HG03571 (cell line): Measurements from ENCODE around the gene BCKDHA.
"Not testable (repeated sequence)": the region's sequence is repeated elsewhere in the genome, so short reads cannot be mapped to it uniquely, and the experiment has no call there.

Experiments
- ATAC-seq: cut with Tn5 transposase; IDR thresholded peaks from one replicate; pipeline ENCODE4 v1.9.1; 2021; ENCODE audit not compliant: unreplicated experiment

The BCKDHA gene

DNA sequence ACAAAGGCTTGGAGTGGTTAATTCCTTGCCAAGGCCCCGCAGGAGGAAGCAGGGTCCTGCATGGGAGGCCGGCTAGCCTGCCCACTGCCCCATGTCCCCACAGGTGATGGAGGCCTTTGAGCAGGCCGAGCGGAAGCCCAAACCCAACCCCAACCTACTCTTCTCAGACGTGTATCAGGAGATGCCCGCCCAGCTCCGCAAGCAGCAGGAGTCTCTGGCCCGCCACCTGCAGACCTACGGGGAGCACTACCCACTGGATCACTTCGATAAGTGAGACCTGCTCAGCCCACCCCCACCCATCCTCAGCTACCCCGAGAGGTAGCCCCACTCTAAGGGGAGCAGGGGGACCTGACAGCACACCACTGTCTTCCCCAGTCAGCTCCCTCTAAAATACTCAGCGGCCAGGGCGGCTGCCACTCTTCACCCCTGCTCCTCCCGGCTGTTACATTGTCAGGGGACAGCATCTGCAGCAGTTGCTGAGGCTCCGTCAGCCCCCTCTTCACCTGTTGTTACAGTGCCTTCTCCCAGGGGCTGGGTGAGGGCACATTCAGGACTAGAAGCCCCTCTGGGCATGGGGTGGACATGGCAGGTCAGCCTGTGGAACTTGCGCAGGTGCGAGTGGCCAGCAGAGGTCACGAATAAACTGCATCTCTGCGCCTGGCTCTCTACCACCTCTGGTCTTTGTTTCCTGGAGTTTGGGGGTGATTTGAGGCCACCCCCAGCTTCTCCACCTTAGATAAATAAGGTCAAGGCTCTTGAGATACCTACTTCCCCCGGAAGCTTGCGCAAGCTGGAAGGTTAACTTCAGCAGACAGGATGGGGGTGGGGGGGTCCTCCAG is 26.9 kb downstream of the BCKDHA start:
- no peak for ATAC-seq

DNA sequence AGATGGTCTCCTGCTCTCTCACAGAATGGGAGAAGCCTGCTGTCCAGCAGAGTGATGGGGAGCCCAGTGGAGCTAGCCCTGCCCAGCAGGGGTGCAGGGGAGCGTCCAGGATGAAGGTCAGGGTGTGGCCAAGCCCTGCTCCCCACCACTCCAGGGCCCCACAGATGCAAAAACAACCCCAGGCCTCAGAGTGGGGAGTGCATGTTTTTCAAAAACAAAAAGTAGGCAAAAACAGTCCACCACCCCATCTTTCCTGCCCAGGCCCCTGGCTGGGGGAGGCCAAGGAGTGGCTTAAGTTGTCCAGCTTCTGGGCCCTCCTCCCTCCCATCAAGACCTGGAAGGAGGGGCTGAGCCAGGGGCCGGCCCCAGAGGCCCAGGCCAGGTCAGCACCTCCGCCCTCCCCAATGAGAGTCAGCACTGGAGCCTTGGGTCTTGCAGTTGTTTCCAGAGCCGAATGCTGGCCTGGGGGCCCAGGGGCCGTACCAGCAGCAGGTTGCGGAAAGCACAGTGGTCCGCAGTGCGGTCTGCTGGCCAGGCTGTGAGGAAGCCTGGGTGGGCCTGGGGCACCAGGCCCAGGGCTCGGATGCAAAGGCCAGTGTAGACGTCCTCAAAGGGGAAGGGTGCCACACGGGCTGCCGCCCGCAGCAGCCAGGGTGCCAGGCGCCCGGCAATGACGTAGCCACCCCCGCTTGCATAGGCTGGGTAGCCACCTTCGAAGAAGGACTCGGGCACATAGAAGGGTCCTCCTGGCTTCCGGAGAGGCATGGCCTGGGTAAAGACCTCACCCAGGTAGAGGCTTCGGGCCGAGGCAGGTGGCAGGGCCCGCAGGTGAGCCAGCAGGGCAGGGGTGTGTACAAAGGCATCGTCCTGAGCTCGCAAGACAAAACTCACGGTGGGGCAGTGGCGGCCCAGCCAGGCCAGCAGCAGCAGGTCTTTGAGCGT is 27.8 kb downstream of the BCKDHA start:
- ATAC-seq: no peak

DNA sequence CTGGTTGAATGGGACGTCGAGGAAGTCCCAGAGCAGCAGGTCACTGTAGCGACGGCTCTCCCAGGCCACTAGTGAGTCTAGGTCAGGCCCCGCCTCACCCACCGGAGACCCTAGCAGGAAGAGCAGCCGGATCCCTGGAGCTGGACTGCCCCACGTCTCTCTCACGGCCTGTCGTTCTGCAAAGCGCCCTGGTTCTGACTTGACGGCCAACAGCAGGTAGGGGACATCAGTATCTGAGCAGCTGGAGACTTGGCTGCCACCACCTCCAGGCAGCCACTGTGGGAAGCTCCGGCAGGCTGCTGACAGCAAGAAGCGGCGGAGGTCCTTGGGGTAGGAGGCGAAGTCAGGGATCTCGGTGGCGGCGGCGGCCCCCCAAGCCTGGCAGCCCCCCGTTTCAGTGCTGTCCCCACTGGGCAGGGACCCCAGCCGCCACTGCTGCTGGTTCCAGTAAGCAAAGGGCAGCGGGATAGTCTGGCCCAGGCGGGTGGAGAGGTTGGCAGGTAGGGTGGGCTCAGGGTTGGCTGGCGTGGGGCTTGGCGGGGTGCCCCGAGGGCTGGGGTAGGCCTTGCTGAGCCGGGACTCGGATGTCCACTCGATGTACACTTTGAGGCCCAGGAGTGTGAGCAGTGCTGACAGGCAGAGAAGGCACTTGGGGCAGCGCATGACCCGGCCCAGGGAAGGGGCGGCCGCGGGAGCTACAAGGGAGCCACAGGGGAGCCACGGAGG is 28.7 kb downstream of the BCKDHA start:
- no peak for ATAC-seq

DNA sequence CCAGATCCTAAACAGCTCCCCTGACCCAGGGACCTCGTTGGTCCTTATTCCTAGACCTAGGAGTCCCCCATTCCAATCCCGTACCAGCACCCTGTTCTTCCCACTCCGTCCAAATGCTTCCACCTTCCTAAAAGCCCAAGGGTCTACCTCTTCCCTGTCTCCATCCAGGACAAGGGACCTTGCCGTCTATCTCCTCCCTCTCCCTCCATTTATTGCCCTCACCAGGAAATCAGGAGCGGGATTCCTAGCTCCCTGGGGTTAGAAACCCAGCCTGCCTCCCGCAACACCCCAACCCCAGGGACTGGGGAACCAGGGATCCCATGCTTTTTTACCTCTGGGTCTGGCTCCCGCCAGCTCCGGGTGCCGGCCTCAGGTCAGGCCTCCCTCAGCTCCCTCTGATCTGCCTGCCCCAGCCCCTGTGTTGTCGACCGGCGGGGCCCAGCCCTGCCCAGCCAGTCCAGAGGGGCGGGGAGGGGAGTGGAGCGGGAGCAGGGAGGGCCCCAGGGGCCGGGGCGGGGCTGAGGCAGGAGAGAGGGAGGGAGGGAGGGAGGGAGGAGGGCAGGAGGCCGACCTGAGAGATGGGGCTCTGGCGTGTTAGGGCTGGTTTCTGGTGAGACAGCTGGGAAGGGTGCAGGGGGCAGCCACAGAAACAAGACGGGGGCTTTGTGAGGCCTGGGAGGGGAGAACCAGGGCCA is 29.5 kb downstream of the BCKDHA start, which contains the start of gene B3GNT8:
Gene B3GNT8, minus strand, starts transcription at position 423 of the 695 bp plus-strand sequence. CDS start 596 bp downstream, outside the sequence.
- no peak for ATAC-seq

DNA sequence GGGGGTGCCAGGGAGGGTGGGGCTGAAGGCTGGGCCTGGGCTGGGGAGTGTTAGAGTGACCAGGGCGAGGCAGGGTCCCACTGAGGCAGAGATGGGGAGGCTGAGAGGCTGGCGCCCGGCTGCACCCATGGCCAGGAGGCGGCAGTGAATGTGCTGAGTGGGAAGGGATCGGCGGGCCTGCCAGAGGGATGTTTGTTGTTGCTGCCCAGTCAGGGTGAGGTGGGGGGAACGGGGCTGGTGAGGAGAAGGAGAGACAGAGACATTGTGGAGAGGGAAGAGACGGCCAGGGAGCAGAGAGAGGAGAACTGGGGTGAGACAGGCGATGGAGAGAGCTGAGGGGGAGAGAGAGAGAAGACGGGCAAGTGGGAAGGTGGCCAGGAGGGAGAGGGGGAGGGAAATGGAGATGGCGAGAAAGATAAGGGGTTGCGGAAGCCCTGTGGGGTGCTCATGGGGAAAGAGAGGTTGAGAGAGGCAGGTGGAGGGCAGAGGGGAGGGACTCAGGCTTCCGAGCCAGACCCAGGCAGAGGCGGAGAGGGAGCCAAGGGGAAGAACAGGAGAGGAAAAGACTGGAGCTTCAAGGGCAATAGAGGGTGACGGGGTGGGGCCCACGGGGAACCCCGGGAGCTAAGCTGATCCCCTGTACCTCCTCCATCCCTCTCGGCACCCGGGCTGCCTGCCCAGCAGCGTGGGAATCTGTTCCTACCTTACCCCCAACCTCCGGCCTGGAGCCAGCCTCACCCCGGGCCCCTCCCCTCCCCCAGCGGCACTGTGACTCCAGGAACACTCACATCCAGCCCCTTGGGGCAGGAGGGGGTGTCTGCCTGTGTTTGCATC is 30.2 kb downstream of the BCKDHA start:
- ATAC-seq: no peak

DNA sequence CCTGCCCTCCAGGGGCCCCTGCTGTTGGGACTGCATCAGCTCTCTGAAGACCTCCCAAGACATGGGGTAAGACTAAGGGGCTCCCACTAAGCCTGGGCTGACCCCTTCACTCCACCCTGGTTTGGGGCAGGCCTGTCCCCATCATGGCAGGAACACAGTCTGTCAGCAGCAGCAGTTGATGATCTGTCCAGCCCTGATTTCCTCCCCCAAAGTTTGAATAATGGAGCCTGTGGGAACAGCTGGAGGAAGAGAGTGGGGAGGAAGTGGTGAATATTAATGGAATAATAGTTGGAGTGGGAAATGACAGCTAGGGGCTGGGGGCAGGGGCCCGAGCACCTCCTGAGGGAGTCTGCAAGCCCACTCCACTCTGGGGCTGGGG is 30.9 kb downstream of the BCKDHA start:
- ATAC-seq: no peak

DNA sequence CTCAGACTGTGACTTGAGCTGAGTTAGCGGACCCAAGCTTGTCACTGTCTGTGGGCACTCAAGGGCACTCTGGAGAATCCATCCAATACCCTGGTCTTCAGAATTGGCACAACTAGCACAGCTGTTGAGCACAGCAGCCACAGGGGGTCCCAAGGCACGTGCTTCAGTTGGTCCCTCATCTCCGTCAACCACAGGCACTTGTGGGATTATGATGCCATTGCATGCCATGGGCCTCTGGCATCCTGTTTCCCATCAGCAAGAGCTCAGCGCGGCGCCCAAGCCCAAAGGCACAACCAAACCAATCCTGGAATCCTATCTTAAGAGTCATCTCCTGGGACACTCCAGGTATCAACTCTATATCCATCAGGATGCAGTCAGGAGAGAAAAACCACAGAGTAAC is 33.3 kb downstream of the BCKDHA start:
- no peak for ATAC-seq

DNA sequence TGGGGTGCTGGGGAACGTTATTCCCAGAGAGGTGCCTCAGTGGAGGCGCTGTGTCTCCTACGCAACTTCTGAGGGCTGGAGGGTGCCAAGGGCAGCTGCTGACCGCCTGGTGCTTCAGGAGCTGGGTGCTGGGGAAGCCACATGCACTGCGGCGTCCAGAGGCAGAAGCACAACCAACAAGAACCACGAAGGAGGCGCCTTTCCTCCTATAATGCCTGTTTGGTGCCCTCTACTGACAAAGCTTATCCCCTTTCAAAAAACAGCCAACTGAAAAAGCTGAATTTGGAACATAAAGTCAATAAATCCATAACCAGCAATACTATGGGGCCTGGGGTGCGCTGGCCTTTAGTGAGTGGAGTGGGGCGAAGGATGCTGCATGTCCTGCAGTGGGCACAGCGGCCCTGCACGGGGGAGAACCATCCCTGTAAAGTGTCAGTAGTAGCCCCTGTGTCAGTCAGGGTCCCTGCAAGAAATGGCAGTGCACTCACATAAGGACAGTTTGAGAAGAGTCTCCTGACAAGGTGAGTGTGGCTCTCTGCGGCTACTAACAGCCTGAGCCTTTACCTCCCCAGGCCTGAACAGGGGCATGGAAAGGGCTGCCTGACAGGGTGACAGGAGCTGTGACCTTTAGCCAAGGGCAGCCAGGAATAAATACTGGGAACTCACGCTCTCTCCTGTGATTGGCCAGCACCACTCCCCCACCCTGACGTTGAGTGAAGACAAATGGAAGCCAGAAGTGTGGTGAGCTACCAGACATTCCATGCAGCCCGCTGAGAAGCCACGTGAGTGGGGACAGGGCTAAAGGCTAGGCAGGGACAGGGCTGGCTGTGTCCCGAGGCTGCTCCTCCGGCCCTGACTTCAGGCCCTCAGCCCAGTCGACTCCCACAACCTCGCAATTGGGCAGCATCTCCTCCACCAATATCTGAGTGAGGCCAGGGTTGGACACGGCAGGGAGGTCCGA is 34.1 kb downstream of the BCKDHA start:
- no peak for ATAC-seq

DNA sequence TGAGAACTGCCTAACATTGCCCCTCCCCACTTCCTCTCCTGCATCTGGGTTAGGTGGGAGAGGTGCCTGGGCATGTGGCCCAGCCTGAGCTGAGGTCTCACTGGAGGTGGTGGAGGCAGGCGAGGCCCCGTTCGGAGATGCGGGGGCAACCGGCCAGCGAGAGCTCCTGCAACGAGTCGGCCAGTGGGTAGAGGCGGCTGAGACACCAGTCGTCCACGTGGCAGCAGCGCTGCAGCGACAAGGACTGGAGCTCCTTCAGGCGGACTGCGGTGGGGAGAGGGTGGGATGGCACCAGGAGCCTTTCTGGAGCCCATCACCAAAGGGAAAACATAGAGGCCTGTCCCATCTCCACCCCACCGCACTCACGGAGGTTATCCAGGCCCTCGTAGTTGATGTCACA is 35.6 kb downstream of the BCKDHA start:
- no peak for ATAC-seq

DNA sequence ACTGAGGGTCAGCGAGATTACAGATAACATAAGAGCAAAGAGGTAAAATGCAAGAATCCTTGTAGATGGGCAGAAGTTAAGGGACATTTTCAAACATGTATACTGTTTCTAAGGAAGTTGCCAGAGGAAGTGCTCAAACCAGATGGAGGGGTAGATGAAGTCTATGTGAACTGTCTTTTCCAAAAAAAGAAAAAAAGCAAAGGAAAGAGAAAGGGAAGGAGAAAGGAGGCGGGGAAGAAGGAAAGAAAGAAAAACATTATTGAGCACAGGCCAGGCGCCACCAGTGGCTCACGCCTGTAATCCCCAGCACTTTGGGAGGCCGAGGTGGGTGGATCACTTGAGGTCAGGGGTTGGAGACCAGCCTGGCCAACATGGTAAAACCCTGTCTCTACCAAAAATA is 36.8 kb downstream of the BCKDHA start:
- no peak for ATAC-seq

DNA sequence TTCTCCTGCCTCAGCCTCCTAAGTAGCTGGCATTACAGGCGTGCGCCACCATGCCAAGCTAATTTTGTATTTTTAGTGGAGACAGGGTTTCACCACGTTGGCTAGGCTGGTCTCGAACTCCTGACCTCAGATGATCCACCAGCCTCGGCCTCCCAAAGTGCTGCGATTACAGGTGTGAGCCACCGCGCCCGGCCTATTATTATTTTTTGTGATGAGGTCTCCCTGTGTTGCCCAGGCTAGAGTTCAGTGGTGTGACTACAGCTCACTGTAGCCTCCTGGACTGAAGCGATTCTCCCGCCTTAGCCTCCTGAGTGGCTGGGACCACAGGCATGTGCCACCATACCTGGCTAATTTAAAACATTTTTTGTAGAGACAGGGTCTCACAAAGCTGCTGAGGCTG is 37.8 kb downstream of the BCKDHA start:
- ATAC-seq: not testable (repeated sequence)

DNA sequence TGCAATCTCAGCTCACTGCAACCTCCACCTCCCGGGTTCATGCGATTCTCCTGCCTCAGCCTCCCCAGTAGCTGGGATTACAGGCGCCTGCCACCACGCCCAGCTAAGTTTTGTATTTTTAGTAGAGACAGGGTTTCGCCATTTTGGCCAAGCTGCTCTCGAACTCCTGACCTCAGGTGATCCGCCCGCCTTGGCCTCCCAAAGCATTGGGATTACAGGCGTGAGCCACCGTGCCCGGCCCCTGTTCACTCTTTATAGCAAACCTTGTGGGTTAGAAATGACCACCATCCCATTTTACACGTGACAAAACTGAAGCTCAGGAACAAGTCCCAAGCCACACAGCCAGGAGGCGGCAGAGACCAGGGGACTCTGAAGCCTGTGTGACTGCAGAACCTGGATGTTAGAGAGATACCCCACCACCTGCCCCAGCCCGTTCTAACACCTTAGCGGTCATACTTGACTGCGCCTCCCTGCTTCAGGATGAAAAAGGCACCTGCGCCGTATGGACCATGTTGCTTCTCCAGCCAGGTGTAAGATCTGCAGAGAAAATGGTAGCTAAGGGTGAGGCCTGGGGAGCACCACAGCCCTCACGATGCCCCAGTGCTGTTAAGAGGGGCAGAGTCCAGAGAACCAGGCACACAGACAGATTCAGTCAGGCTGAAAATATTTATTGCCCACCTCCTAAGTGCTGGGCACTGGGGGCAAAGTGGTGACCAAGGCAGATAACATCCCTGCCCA is 38.5 kb downstream of the BCKDHA start:
- no peak for ATAC-seq

DNA sequence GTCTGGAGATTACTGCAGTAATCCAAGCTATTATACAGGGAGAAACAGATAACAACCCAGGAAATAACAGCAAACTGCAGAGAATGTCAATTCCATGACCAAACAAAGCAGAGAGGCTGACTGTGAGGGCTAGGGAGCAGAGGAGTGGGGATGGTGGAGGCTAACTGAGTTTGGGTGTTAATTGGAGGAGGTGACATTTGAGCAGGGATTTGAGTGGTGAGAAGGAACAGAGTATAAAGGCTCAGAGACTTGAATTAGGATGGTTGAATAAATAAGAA is 39.0 kb downstream of the BCKDHA start:
- ATAC-seq: no peak

DNA sequence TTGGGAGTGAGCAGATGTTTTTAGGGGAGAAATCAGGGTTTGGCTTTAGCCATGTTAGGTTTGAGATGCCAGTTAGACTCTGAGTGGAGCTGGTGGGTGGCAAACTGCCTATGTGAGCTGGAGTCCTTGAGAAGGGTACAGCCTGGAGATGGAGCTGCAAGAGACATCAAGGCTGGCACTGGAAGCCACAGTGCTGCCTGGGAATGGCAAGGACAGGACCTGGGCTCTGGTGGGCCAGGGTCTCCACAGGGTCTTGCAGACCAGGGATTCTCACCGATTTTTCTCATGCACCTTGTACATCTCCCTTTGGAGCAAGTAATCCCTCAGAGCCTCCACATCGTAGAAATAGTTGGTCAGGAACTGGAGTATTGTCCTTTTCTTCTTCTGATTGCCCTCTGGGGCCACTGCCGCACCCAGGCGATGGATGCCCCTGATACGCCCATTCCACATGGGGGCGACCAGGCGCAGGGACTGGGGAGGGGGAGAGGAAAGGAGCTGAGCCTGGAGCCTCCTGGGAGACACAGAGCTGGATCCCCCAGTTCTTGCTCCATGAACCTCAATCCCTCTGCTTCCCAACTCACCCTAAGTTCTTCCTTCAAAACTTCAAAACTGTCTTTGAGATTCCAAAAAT is 40.4 kb downstream of the BCKDHA start:
- no peak for ATAC-seq

DNA sequence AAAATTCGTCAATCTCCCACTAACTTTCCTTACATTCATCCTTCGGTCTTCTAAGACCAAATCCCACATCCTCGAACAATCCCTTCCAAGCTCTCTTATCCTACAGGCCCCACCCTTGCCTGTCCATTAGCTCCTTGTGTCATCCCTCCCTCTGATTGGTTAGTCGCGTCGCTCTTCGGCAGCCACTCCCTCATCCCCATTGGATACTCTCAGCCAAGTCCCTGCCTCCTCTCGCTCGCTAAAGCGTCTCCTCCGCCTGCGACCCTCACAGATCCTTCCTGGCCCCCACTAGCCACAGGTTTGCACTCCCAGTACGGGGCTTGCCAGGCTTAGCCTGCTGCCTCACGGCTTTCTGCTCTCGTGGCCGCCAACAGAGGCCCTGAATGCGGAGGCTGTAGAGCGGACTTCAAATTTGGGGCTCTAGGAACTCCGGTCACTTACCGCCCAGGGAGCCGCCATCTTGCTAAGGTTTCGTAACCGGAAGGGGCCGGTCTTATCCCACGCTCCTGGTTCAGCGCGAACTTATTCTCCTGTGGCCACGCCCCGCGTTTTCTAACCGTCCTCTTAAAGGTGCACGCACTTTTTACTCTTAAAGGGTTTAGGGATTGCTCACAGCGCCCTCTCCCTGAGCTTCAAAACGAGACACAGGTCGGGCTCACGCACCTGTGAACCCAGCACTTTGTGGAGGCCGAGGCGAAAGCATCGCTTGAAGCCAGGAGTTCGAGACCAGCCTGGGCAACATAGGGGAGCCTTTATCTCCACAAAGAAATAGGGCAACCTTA is 42.0 kb downstream of the BCKDHA start, which contains the start of gene DMAC2:
Gene DMAC2, minus strand, starts transcription at position 472 of the 782 bp plus-strand sequence. Its CDS starts 13 bp downstream, at position 459.
- ATAC-seq: peak; percentile 81

DNA sequence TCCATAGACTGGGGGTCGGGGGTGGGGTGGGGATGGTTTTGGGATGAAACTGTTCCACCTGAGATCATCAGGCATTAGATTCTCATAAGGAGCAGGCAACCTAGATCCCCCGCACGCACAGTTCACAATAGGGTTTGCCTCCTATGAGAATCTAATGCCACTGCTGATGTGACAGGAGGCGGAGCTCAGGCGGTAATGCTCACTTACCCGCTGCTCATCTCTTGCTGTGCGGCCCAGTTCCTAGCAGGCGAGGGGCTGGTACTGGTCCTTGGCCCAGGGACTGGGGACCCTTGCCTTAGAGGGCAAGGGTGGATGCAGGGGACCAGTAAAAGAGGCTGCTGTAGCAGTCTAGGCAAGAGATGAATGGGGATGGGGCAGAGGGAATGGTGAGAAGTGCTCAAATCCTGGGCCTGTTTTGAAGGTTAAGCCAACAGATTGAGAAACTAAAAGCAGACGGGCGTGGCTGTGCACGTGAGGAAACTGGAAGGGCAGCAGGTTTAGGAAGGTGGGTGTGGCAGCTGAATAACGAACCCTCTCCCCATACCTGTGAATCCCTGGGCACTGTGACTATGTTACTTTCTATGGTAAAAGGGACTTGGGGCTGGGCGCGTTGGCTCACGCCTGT is 43.8 kb downstream of the BCKDHA start:
- ATAC-seq: no peak
